ENCODE data around the gene MRPS10. TPM values are rescaled to one million over a fixed set of nuclear protein-coding genes. Genes with fewer than 3 reads are reported as not detected.

The MRPS10 gene
- total and polyA plus RNA-seq, 7 donors = 40.3 to 110 (median 54.5) TPM

DNA sequence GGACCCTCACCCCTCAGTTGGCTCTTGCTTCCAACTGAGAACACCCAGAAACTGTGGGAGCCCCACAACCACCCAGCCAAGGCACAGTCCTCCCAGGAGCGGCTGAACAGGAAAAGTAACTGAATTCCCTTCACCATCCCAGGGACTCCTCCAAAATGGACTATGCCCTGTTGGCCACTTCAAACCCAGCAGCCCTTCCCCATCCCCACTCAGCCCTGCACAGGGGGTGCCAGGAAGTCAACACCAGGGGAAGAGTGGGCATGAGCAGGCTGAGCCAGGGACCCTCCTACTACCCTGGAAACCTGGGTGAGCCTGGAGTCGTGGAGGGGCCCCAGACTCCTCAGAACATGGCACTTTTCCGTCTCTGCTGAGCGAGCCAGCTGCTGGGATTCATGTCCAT lies 33.2 kb downstream of the MRPS10 start:
- ATAC-seq (no peak), DNase-seq (no peak)
- Histone ChIP-seq H3K36me3 (ENCODE audit: insufficient read depth in 1 of 2, low read depth in 1 of 2) (no peaks in the 10 kb centered on the region), H3K9me3 (no peaks in the 10 kb centered on the region), H3K4me1 (no peaks in the 10 kb centered on the region), H3K27ac (no peak overlapping the region), H3K27me3 (ENCODE audit: insufficient read depth in 3 of 3, low read length in 2 of 3) (no peaks in the 10 kb centered on the region), H3K4me3 (no peak overlapping the region)
- 88 to 93% (median 92%) methylated on average over 4 of the region's 4 CpGs for WGBS, 3 donors
- TF ChIP-seq, protein P1, sequence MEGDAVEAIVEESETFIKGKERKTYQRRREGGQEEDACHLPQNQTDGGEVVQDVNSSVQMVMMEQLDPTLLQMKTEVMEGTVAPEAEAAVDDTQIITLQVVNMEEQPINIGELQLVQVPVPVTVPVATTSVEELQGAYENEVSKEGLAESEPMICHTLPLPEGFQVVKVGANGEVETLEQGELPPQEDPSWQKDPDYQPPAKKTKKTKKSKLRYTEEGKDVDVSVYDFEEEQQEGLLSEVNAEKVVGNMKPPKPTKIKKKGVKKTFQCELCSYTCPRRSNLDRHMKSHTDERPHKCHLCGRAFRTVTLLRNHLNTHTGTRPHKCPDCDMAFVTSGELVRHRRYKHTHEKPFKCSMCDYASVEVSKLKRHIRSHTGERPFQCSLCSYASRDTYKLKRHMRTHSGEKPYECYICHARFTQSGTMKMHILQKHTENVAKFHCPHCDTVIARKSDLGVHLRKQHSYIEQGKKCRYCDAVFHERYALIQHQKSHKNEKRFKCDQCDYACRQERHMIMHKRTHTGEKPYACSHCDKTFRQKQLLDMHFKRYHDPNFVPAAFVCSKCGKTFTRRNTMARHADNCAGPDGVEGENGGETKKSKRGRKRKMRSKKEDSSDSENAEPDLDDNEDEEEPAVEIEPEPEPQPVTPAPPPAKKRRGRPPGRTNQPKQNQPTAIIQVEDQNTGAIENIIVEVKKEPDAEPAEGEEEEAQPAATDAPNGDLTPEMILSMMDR (IDR thresholded peaks at IDR 0.05) = no peak
- intact Hi-C loops (cut with DNase I) = no loop called here

DNA sequence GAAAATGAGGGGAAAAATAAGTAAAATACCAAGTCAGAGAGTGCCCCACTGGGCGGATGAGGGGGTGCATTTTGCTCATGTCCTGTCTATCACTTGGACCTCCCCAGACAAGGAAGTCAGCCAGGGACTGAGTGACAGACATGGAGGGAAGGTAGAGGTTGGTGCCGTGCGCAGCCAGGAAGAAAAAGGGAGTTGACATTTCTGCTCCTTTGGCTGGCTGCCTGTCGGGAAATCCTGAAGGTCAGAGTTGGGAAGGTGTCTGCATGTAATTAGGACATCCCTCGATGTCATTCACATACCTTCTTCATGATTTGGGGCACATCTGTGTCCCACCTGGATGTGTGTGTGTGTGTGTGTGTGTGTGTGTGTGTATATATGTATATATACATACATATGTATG lies 35.6 kb downstream of the MRPS10 start:
- Histone ChIP-seq H3K36me3 (ENCODE audit: insufficient read depth in 1 of 2, low read depth in 1 of 2) (no peaks in the 10 kb centered on the region), H3K4me3 (no peak overlapping the region), H3K9me3 (no peaks in the 10 kb centered on the region), H3K27me3 (ENCODE audit: insufficient read depth in 3 of 3, low read length in 2 of 3) (peaks cover 0 to 3% (median 0%) of the 10 kb centered on the region in 3 donors), H3K27ac (no peak overlapping the region), H3K4me1 (no peaks in the 10 kb centered on the region)
- no peak for DNase-seq
- 57 to 68% (median 67%) methylated on average over 5 of the region's 5 CpGs for WGBS, 3 donors
- ATAC-seq = no peak
- TF ChIP-seq, protein P1 (IDR thresholded peaks at IDR 0.05) = no peak
- intact Hi-C loops (cut with DNase I) = no loop called here

DNA sequence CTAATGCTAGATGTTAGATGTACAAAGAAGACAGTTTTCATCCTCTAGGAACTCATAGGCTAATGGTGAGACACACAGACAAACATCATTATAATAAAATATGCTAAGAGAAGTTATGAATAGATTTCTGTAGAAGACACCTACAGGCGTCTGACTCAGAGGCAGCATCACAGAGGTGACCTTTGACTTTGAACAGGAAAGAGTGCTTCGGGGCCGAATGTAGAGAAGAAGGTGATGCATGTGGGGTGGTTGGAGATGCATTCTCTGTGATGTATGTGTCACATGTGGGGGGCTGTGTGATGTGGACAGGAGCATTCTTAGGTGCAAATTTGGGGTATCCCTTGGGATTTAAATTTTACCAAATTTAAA lies 37.7 kb downstream of the MRPS10 start:
- Histone ChIP-seq H3K27me3 (ENCODE audit: insufficient read depth in 3 of 3, low read length in 2 of 3) (peaks cover 0 to 3% (median 0%) of the 10 kb centered on the region in 3 donors), H3K36me3 (ENCODE audit: insufficient read depth in 1 of 2, low read depth in 1 of 2) (no peaks in the 10 kb centered on the region), H3K4me3 (no peak overlapping the region), H3K9me3 (no peaks in the 10 kb centered on the region), H3K4me1 (no peaks in the 10 kb centered on the region), H3K27ac (no peak overlapping the region)
- TF ChIP-seq, protein P1 (IDR thresholded peaks at IDR 0.05) = no peak
- WGBS, 3 donors = 61 to 72% (median 70%) methylated on average over 3 of the region's 3 CpGs
- no peak for ATAC-seq
- DNase-seq = no peak
- intact Hi-C loops (cut with DNase I) = no loop called here

DNA sequence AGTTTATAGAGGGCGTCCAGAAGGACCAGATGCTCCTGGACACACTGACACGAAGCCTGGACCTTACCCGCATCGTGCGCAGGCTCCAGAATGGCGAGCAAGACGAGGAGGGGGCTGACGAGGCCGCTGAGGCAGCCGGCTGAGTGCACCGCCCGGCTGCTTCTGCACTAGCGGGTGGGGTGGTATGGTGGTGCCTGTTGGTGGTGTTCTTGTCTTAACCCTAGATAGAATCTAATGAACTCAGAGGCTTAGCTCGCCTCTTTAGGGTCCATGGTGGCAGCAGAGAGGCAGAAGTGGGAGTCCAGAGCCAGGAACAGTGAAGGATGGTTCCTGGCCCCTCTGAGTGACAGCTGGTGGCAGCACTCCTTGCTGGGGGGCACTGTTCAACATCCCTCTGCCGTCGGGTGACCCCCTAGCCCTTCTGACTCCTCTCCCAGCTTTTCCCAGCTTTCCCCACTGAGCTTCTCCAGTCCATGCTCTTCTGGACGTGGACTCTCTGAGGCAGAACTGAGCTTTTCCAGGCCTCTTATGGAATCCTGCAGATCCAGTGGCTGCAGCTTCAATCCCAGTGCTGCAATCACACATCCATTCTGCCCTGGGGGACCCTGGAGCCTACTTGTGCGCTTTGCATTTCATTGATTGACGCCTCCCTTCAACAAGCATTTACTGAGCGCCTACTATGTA lies 38.3 kb downstream of the MRPS10 start:
- intact Hi-C loops (cut with DNase I) = no loop called here
- Histone ChIP-seq H3K9me3 (no peaks in the 10 kb centered on the region), H3K27me3 (ENCODE audit: insufficient read depth in 3 of 3, low read length in 2 of 3) (peaks cover 0 to 3% (median 0%) of the 10 kb centered on the region in 3 donors), H3K4me1 (no peaks in the 10 kb centered on the region), H3K36me3 (ENCODE audit: insufficient read depth in 1 of 2, low read depth in 1 of 2) (no peaks in the 10 kb centered on the region), H3K4me3 (no peak overlapping the region), H3K27ac (no peak overlapping the region)
- DNase-seq (no peak), ATAC-seq (no peak)
- TF ChIP-seq, protein P1 (IDR thresholded peaks at IDR 0.05) = no peak
- WGBS, 3 donors = 74 to 81% (median 80%) methylated on average over 20 of the region's 20 CpGs
